Spleen (tissue), 11 donors: ENCODE data around the gene NEFH. TPM values are rescaled to one million over a fixed set of nuclear protein-coding genes. Genes with fewer than 3 reads are reported as not detected.
A peak's percentile ranks its signal among the peaks of the same experiment; 100 is the strongest.
"Not testable (repeated sequence)": the region's sequence is repeated elsewhere in the genome, so short reads cannot be mapped to it uniquely, and the experiment has no call there.

ENCODE experiments used
- DNase-seq: peaks from one replicate; pipeline ENCODE4 v3.0.0-alpha.2; 2020
- H3K27ac ChIP-seq, 8 donors: fragments of 200-600 bp; sonication (generic) in 7 of 8; 1 replicate in 4 of 8; 2 replicates in 4 of 8; pipeline versions ENCODE4 v1.5.0 to v1.8.0; 2016 to 2021; ENCODE audit warnings: inconsistent platforms in 4 of 8, mild to moderate bottlenecking in 4 of 8, moderate library complexity in 1 of 8
- H3K27me3 ChIP-seq, 7 donors: fragments of 200-600 bp; sonication (generic) in 6 of 7; replicated peaks in 1 of 7; 1 replicate in 4 of 7; 2 replicates in 3 of 7; pipeline versions ENCODE4 v1.5.0 to v1.8.0; 2016 to 2021; ENCODE audit warnings: inconsistent platforms in 3 of 7, mild to moderate bottlenecking in 1 of 7
- H3K36me3 ChIP-seq, 6 donors: fragments of 200-600 bp; sonication (generic) in 5 of 6; 1 replicate in 4 of 6; 2 replicates in 2 of 6; pipeline versions ENCODE4 v1.5.0 to v1.8.0; 2016 to 2021; ENCODE audit warnings: inconsistent platforms in 2 of 6
- H3K4me1 ChIP-seq, 6 donors: fragments of 200-600 bp; sonication (generic) in 5 of 6; 1 replicate in 3 of 6; 2 replicates in 3 of 6; pipeline versions ENCODE4 v1.5.0 to v1.8.0; 2016 to 2021; ENCODE audit warnings: inconsistent platforms in 3 of 6
- H3K4me3 ChIP-seq, 8 donors: fragments of 200-600 bp; sonication (generic) in 7 of 8; 1 replicate in 4 of 8; 2 replicates in 4 of 8; pipeline versions ENCODE4 v1.5.0 to v1.8.0; 2016 to 2021; ENCODE audit warnings: inconsistent platforms in 4 of 8, mild to moderate bottlenecking in 4 of 8, moderate library complexity in 2 of 8
- H3K9me3 ChIP-seq, 8 donors: fragments of 200-600 bp; sonication (generic) in 7 of 8; 1 replicate in 4 of 8; 2 replicates in 4 of 8; pipeline versions ENCODE4 v1.5.0 to v1.8.0; 2016 to 2021; ENCODE audit warnings: inconsistent platforms in 4 of 8
- CTCF ChIP-seq, 11 experiments: fragments of 200-600 bp in 7 of 11; fragments of 450-650 bp in 4 of 11; sonication (generic) in 4 of 11; IDR thresholded peaks in 8 of 11; conservative IDR thresholded peaks in 3 of 11; 1 replicate in 7 of 11; 2 replicates in 4 of 11; pipeline versions ENCODE4 v1.4.0 to v1.8.0; 2016 to 2021; ENCODE audit warnings: antibody characterized with exemption in 11 of 11, inconsistent platforms in 4 of 11, mild to moderate bottlenecking in 1 of 11
- POLR2A ChIP-seq, 3 donors: fragments of 450-650 bp; IDR thresholded peaks; one replicate each; pipeline ENCODE4 v1.5.1; 2017; ENCODE audit warnings: antibody characterized with exemption in 3 of 3, mild to moderate bottlenecking in 1 of 3
- POLR2AphosphoS5 ChIP-seq, 3 donors: sonication (generic); formaldehyde crosslinking; IDR thresholded peaks; one replicate each; pipeline ENCODE4 v1.5.1; 2017; ENCODE audit warnings: antibody characterized with exemption in 3 of 3
- whole genome bisulfite sequencing, 5 donors: extraction: QIAGEN DNeasy Blood & Tissue Kit in 3 of 5; methylation state at CpG; one replicate each; pipeline versions ENCODE4 v1.1.5 to v1.1.7; 2013 to 2018; 5-methylcytosine and 5-hydroxymethylcytosine counted together
- intact Hi-C: fragments of 100-400 bp; cut with DNase I; formaldehyde crosslinking; loops from one replicate; pipeline ENCODE4 v1.15.0; 2023; ENCODE audit warnings: low total_unique reads
- polyA plus RNA-seq, 3 donors: library from polyadenylated mRNA; stranded (reverse); fragments of 200-250 nt; gene quantifications; one replicate each; pipeline ENCODE4 v1.2.1, GENCODE V29; 2013
- total RNA-seq, 7 donors: library from RNA; depleted of rRNA in 3 of 7; stranded (reverse); fragments of >200 nt in 3 of 7; fragmentation: NEBNext Ultra II Directional in 4 of 7; extraction: Animal tissue kit (Norgen Biotek cat#: 25700) in 4 of 7; gene quantifications; one replicate each; pipeline versions ENCODE4 v1.1.0 to v1.2.1, GENCODE V29; 2016 to 2021
- donor health status: healthy with polysubstance abuse.
- donor health status: DM: no; HTN: no; CAD: no; lungs with moderate emphysema.
- donor health status: DM: no; HTN: no; CAD: no.
- donor health status: Bipolar disorder and iron deficiency.
- donor health status: healthy.
- donor health status: DM: no; HTN: no; CAD: no.
- donor health status: DM: yes; HTN: yes; CAD: no.

Gene NEFH
- total and polyA plus RNA-seq, 10 donors, result 0.50 to 1.7 (median 1.2) TPM

- H3K4me3 ChIP-seq, result no peak overlapping the region
- 89 to 98% (median 94%) methylated on average over 3 of the region's 3 CpGs for WGBS, 5 donors
- no peak overlapping the region for H3K27ac ChIP-seq
- no peak for TF ChIP-seq POLR2A (IDR thresholded peaks at IDR 0.05)
- TF ChIP-seq POLR2AphosphoS5 (IDR thresholded peaks at IDR 0.05), result no peak
- H3K27me3 ChIP-seq, result peaks cover 0 to 36% (median 25%) of the 10 kb centered on the region in 7 donors
- peaks cover 2 to 31% (median 28%) of the 10 kb centered on the region in 6 donors for H3K4me1 ChIP-seq
- H3K36me3 ChIP-seq, result no peaks in the 10 kb centered on the region
- no peak for DNase-seq
- peaks cover 0 to 9% (median 0%) of the 10 kb centered on the region in 8 donors for H3K9me3 ChIP-seq
- intact Hi-C loops, result no loop called here
Observed at GRCh38 chr22:29484642-29485041, 4.6 kb downstream of the NEFH start.

GRCh38 chr22:29485448-29485847, 5.4 kb downstream of the NEFH start:
- Histone ChIP-seq H3K27me3 (peaks cover 0 to 28% (median 16%) of the 10 kb centered on the region in 7 donors), H3K4me1 (peaks cover 2 to 26% (median 20%) of the 10 kb centered on the region in 6 donors), H3K27ac (no peak overlapping the region), H3K9me3 (peaks cover 0 to 6% (median 0%) of the 10 kb centered on the region in 8 donors), H3K4me3 (no peak overlapping the region), H3K36me3 (no peaks in the 10 kb centered on the region)
- no peak for TF ChIP-seq POLR2AphosphoS5 (IDR thresholded peaks at IDR 0.05)
- TF ChIP-seq POLR2A (IDR thresholded peaks at IDR 0.05), result no peak
- no peak for TF ChIP-seq CTCF (IDR thresholded peaks at IDR 0.05 in 8 of 11, conservative IDR thresholded peaks at IDR 0.05 in 3 of 11)
- intact Hi-C loops, result no loop called here
- no peak for DNase-seq
- WGBS, 5 donors, result 80 to 95% (median 90%) methylated on average over 4 to 8 of the region's 8 CpGs

GRCh38 chr22:29487426-29487986, 7.5 kb downstream of the NEFH start:
- no peak for DNase-seq
- no peak overlapping the region for H3K27ac ChIP-seq
- intact Hi-C loops, result no loop called here
- H3K4me3 ChIP-seq, result no peak overlapping the region
- 70 to 90% (median 84%) methylated on average over 6 of the region's 6 CpGs for WGBS, 5 donors
- no peak for TF ChIP-seq POLR2A (IDR thresholded peaks at IDR 0.05)
- no peak for TF ChIP-seq CTCF (IDR thresholded peaks at IDR 0.05 in 8 of 11, conservative IDR thresholded peaks at IDR 0.05 in 3 of 11)
- TF ChIP-seq POLR2AphosphoS5 (IDR thresholded peaks at IDR 0.05), result no peak
- no peaks in the 10 kb centered on the region for H3K9me3 ChIP-seq
- H3K27me3 ChIP-seq, result peaks cover 0 to 7% (median 0%) of the 10 kb centered on the region in 7 donors
- no peaks in the 10 kb centered on the region for H3K36me3 ChIP-seq
- peaks cover 0 to 5% (median 2%) of the 10 kb centered on the region in 6 donors for H3K4me1 ChIP-seq

GRCh38 chr22:29489127-29489780, 9.2 kb downstream of the NEFH start:
- H3K36me3 ChIP-seq, H3K4me3 ChIP-seq, intact Hi-C loops, H3K4me1 ChIP-seq, H3K9me3 ChIP-seq, H3K27me3 ChIP-seq, DNase-seq: not testable (repeated sequence)
- H3K27ac ChIP-seq, result peak overlapping the region in 3 of 8 donors; percentile 13 to 51 (median 27)
- WGBS, 5 donors, result 45 to 66% (median 50%) methylated on average over 8 of the region's 8 CpGs

- intact Hi-C loops, result no loop called here
- no peak overlapping the region for H3K4me3 ChIP-seq
- H3K4me1 ChIP-seq, result peaks cover 0 to 3% (median 0%) of the 10 kb centered on the region in 6 donors
- peaks cover 0 to 9% (median 7%) of the 10 kb centered on the region in 8 donors for H3K9me3 ChIP-seq
- WGBS, 5 donors, result 85 to 95% (median 92%) methylated on average over 6 of the region's 6 CpGs
- no peak overlapping the region for H3K27ac ChIP-seq
- no peak for DNase-seq
- H3K27me3 ChIP-seq, result no peaks in the 10 kb centered on the region
- H3K36me3 ChIP-seq, result no peaks in the 10 kb centered on the region
- TF ChIP-seq POLR2A (IDR thresholded peaks at IDR 0.05) (no peak), CTCF (IDR thresholded peaks at IDR 0.05 in 8 of 11, conservative IDR thresholded peaks at IDR 0.05 in 3 of 11) (no peak), POLR2AphosphoS5 (IDR thresholded peaks at IDR 0.05) (no peak)
Observed at GRCh38 chr22:29491012-29491411, 11.0 kb downstream of the NEFH start.
